HTERT RPE-1 (cell line): Measurements from ENCODE around the gene HDAC6.

Experiments used
- in situ Hi-C: fragments of 300-500 bp; cut with MboI; formaldehyde crosslinking; loops from 4 replicates; pipeline ENCODE4 v1.14.3; 2020; ENCODE audit warnings: low sequenced_read_pairs

HDAC6 gene

DNA sequence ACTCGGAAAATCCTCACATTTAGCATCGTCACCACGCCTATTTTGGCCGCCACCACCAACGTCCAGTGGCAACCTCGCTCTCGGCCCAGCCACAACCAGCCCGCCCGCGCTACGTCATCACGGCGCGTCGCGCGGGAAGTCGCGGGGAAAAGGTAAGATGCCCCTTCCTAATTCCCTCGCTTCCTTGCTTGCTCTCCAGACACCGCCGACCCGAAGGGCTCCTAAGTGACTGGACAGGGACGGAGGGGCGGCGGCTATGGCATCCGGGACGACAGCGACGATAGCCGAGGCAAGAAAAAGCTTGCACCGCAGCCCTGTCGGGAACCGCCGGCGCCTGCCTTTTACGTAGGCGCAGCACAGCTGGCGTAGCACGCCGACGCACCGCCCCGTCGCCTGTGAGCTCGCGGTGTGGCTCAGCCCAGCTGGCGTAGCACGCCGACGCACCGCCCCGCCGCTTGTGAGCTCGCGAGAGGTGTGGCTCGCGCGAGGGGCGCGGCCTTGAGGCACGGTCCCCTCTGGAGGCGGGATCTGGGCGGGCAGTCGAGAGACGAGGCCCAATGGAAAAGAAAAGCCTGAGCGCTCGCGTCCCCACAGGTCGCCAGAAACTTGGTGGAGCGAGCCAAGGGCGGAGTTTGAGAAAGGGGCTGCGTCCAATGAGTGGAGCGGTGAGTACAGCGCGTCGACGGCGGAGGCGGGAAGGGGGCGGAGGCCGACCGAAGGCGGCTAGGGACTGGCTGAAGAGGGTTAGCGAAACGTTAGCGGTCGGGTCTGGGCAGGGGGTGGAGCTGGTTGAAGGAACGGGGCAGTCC lies at the start of gene HDAC6:
Gene HDAC6 (plus strand): TSS at position 788 of the 809 bp plus-strand sequence. CDS start 626 bp downstream, outside the sequence.
- in situ Hi-C loops: no loop called here

- in situ Hi-C loops: no loop called here
These were observed 49.4 kb upstream of the HDAC6 start for GRCh38 chrX:48752498-48752897.

DNA sequence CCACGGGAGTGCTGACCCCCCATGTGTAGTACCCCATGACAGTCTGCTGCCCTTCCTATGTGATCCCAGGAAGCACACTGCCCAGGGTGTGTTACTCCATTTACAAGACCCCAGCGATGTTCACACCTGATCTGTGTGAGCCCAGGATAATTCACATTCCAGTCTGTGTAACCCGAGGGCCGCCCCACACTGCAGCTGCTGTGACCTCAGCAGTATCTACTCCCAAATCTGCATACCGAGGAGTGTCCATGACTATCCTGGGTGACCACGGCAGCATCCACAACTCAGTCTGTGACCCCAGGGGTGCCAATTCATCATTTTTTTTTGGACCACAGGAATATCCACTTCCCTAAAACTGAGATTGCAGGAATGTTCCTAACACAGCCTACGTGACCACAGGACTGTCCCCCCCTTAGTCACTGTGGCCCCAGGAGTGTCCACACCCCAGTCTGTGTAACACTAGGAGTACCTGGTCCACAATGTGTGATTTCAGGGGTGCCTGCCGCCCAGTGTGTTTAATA lies 48.1 kb upstream of the HDAC6 start:
- in situ Hi-C loops: no loop called here

GRCh38 chrX:48754238-48754637 lies 47.6 kb upstream of the HDAC6 start:
- in situ Hi-C loops: no loop called here

DNA sequence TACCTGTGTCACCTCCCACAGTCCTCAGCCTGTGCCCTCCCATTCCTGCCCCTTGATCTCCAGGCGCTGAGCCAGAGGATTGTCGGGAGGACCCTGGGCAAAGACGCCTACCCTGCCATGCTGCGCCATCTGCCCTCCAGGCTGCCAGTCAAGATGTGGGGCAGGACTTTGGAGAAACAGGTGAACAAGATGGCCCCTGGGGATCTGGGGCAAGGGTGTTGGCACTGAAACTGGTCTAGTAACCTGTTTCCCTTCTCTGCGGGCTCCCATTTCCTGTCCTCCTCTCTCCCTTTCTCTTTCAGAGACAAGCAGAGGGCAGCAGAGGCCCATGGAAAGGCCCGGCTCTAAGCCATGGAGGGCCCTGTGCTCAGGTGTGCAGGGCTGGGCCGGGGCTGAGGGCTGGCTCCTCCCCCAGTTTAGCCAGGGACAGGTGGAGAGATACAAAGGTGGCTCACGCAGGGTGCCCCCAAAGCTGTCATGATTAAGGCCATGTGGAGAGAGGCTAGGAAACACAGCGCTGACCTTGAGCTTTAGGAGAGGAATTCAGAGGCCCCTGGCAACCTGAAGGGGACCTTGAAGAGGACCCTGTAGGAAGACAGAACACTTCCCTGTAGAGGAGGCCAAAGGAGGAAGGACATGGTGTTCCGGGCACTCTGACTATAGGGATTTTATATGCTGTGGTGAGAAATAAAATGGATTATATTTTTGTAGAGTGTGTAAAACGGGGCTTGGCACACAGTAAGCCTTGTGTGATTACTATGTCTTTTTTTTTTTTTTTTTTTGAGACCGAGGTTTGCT lies 40.0 kb upstream of the HDAC6 start, which contains the start of gene GLOD5:
Gene GLOD5 (plus strand): TSS at position 74 of the 798 bp plus-strand sequence. CDS start 44 bp downstream, at position 118.
- in situ Hi-C loops: no loop called here

GRCh38 chrX:48769230-48769629 lies 32.6 kb upstream of the HDAC6 start:
- in situ Hi-C loops: no loop called here

DNA sequence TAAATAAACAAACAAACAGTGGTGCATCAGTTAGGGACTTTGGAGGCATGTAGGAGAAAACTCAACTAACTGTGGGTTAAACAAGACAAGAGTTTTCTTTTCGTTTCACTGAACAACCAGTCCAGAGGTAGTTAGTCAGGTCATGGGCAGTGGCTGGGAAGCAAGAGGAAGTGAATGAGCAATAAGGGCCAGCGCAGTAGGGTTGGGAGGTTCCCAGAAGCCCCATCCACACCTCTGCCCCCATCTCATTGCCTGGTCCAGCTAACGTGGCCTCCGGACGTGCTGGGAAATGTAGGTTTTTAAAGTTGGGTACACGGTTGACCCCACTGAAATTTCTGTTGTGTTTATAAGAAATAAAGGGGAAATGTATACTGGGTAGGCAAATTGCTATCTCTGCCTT lies 31.6 kb upstream of the HDAC6 start:
- in situ Hi-C loops: no loop called here

DNA sequence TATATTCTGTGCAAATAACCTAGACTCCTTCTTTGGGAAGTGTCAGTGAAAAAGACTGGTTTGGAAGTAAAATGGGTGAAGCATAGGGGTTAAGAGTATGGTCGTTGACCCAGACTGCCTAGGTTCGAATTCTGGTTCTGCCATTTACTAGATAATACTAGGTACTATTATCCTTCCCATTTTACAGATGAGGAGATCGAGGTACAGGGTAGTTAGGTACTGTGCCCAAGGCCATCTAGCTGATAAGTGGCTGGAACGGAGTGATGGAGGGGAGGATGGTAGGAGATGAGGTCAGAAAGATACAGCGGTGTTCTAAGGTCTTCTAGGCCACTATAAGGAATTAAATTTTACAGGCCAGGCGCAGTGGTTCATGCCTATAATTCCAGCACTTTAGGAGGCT lies 29.3 kb upstream of the HDAC6 start:
- in situ Hi-C loops: no loop called here

- in situ Hi-C loops: no loop called here
These were observed 24.9 kb upstream of the HDAC6 start for GRCh38 chrX:48776818-48777439.

DNA sequence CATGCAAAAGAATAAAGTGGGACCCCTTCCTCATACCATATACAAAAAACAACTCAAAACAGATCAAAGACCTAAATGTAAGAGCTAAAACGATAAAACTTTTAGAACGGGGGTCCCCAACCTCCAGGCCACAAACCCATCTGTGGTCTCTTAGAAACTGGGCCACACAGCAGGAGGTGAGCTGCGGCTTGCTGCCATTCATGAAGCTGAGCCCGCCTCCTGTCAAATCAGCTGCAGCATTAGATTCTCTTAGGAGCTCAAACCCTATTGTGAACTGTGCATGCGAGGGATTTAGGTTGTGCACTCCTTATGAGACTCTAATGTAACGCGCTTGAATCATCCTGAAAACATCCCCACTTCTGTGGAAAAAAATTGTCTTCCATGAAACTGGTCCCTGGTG lies 22.5 kb upstream of the HDAC6 start:
- in situ Hi-C loops: no loop called here

- in situ Hi-C loops: no loop called here
These were observed 20.2 kb upstream of the HDAC6 start for GRCh38 chrX:48781705-48782104.

GRCh38 chrX:48782216-48782615 lies 19.7 kb upstream of the HDAC6 start:
- in situ Hi-C loops: no loop called here

DNA sequence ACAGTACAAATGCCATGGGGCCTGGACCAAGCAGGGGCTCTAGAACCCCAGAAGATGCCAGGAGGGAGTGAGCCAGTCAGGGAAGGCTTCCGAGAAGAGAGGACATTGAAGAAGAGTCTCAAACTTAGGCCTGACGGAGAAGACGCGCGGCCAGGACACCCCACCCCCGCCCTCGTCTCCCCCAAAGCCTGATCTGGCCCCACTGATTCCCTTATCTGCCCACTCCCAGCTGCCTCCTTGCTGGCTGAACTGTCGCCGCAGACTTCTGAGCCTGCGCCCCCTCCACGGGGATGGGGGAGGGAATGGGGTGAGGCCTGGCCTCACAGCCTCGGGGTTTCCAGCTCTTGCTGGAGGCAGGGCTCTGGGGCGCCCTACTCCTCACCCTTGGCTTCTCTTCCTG lies 19.1 kb upstream of the HDAC6 start:
- in situ Hi-C loops: no loop called here

DNA sequence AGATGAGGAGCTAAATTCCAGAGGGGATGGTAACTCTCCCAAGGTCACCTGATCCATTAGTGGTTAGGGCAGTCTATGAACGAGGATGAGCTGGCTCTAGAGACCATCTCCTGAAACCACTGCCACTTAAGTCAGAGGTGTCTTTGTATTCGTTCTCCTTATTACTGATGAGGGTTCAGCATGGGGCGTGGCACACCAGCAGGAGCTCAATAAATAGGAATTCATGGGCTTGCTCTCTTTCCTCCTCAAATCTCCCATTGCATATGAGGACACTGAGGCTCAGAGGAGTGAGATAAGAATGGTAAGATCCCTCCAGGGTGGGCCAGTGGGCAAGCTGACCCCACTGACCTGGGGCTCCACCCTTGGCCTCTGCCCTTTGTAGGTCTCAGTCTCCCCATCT lies 17.1 kb upstream of the HDAC6 start:
- in situ Hi-C loops: no loop called here

- in situ Hi-C loops: no loop called here
These were observed 16.7 kb upstream of the HDAC6 start for GRCh38 chrX:48785186-48785539.

- in situ Hi-C loops: no loop called here
These were observed 16.2 kb upstream of the HDAC6 start for GRCh38 chrX:48785540-48786214.

DNA sequence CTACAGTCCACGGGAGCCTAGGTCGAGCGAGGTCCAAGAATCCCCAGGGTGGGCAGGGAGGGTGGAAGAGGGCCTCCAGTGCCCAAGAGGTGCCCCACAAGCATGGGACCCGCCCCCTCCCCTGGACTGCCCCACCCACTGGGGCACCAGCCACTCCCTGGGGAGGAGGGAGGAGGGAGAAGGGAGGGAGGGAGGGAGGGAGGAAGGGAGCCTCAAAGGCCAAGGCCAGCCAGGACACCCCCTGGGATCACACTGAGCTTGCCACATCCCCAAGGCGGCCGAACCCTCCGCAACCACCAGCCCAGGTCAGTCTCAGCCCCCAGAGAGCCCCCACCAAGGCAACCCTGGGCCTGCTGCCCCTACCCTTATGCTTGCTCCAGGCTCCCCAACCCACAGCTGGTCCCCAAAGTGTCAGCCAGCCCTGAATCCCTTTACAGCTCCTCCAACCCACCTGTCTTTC lies 15.5 kb upstream of the HDAC6 start, which contains the start of gene GATA1:
Gene GATA1 (plus strand): TSS at position 250 of the 460 bp plus-strand sequence. CDS start 4,520 bp downstream, outside the sequence.
- in situ Hi-C loops: no loop called here

DNA sequence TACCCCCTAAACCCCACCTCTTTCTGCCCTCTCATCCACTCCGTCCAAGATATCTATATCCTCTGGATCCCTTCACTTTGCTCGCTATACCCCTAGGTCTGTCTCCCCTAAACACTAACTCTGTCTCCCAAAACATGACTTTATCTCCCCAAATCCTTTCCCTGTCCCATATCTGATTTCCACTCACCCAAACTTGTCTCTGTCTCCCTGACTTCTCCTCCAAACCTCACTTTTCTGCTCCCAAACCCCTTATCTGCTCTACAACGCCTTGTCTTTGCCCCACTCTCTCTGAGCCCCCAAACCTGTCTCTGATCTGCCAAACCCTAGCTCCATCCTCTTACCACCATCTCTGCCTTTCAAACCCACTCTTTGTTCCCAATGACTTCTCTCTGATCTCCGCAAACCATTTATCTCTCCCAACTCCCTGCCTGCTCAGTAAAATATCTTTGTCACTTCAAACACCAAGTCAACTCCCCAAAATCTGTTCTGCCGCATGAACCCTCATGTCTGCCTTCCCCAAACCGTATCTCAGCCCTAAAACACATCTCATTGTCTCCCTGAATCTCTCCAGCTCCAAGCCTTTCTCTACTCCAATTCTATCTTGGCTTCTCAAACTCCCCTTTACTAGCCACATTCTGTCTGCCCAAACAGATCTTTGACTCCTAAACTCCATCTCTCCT lies 14.9 kb upstream of the HDAC6 start:
- in situ Hi-C loops: no loop called here

DNA sequence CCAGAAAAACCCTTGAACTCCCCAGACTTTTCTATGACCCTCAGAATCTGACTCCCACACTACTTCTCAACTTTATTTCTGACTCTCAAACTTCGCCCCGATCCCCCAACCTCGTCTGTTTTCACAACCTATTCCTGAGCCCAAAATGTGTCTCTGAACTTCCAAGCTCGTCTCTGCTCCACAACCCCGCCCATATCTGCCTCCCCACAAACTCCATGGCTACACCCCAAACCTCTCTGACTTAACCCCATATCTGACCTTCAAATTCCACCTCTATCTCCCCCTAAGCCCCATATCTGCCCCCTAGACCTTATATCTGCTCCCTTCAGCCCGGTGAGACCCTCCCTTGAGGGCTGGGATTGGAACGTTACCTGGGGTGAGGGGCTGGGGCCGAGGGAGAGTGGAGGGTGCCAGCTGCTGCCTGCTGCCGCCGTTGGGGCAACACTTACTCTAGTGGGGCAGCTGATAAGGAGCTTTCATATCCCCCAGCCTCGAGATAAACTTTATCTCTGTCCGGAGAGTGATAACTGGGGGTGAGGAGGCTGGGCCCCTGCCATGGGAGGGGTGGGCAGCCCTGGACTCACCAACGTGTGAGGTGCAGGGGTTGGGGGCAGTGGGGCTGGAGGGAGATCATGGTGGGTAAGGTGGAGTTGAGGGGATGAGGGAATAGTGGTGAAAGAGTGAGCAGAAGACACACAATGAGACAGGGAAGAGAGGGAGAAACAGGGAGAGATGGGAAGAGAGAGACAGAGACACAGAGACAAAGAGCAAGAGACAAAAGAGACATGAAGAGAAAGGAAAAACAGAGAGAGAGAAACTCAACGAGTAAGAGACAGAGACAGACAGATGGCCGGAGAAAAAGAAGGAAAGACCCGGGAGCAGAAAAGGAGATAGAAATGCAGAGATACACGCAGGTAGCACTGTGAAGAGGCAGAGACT lies 14.1 kb upstream of the HDAC6 start:
- in situ Hi-C loops: no loop called here
